HUES6 (cell line): ENCODE data around the gene SNTG2.
A peak's percentile ranks its signal among the peaks of the same experiment; 100 is the strongest.
"Not testable (repeated sequence)": the region's sequence is repeated elsewhere in the genome, so short reads cannot be mapped to it uniquely, and the experiment has no call there.

ENCODE experiments used
- H3K27ac ChIP-seq: 2 replicates; pipeline ENCODE4 v1.7.0; 2013; ENCODE audit warnings: low read depth, mild to moderate bottlenecking, low read length, inconsistent platforms
- H3K27me3 ChIP-seq: 2 replicates; pipeline ENCODE4 v1.6.1; 2013; ENCODE audit warnings: low read length; ENCODE audit not compliant: control insufficient read depth, insufficient read depth
- H3K36me3 ChIP-seq: 2 replicates; pipeline ENCODE4 v1.6.1; 2013; ENCODE audit warnings: low read length; ENCODE audit not compliant: control insufficient read depth, insufficient read depth
- H3K4me1 ChIP-seq: 2 replicates; pipeline ENCODE4 v1.6.1; 2013; ENCODE audit warnings: low read length; ENCODE audit not compliant: control insufficient read depth, insufficient read depth
- H3K4me3 ChIP-seq: 2 replicates; pipeline ENCODE4 v1.5.1; 2013; ENCODE audit warnings: low read depth, low read length
- H3K9ac ChIP-seq: one replicate; pipeline ENCODE4 v1.6.1; 2013; ENCODE audit warnings: mild to moderate bottlenecking, low read length
- H3K9me3 ChIP-seq: 2 replicates; pipeline ENCODE4 v1.6.1; 2013; ENCODE audit warnings: low read depth, low read length; ENCODE audit not compliant: control insufficient read depth, insufficient read depth

Gene SNTG2

GRCh38 chr2:950080-950966 is at the start of gene SNTG2:
SNTG2 (plus strand) TSS chr2:950849; CDS start chr2:950997, 148 bp downstream.
- Histone ChIP-seq H3K4me3 (peak within 1 kb of the TSS; percentile 76), H3K27ac (no peak within 1 kb of the TSS; the same call in 1 of the 2 replicates), H3K27me3 (peaks cover 66% of the 10 kb centered on the region), H3K4me1 (peaks cover 29% of the 10 kb centered on the region), H3K9me3 (no peaks in the 10 kb centered on the region), H3K36me3 (no peaks in the 10 kb centered on the region), H3K9ac (peak within 1 kb of the TSS; percentile 26)

DNA sequence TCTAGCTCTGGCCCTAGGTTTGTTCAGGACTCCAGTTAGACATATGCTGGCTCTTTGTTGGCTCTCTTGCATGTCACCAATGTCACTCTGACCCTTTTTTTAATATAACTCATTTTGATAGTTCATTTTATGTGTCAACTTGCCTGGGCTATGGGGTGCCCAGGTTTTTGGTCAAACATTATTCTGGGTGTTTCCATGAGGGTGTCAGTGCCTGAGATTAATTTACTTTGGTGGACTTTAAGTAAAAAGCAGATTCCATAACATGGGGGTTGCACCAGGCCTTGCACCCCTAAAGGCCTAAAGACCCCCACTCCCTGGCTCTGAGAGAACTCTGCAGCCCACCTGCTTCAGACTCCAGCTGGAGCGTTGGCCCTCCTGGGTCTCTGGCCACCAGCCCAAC is 48.1 kb upstream of the SNTG2 start:
- Histone ChIP-seq H3K27me3 (no peaks in the 10 kb centered on the region; the same call in 1 of the 2 replicates), H3K9me3 (peaks cover 20% of the 10 kb centered on the region), H3K27ac (no peak overlapping the region), H3K4me1 (peaks cover 27% of the 10 kb centered on the region), H3K4me3 (no peak overlapping the region), H3K36me3 (no peaks in the 10 kb centered on the region), H3K9ac (no peak overlapping the region)

GRCh38 chr2:903223-903900 is 47.3 kb upstream of the SNTG2 start:
- Histone ChIP-seq H3K36me3 (no peaks in the 10 kb centered on the region), H3K27me3 (no peaks in the 10 kb centered on the region; the same call in 1 of the 2 replicates), H3K9me3 (peaks cover 13% of the 10 kb centered on the region), H3K9ac (no peak overlapping the region), H3K4me1 (peaks cover 29% of the 10 kb centered on the region), H3K27ac (no peak overlapping the region), H3K4me3 (no peak overlapping the region)

GRCh38 chr2:904246-905024 is 46.2 kb upstream of the SNTG2 start:
- H3K9me3 ChIP-seq = peaks cover 13% of the 10 kb centered on the region
- H3K36me3 ChIP-seq = no peaks in the 10 kb centered on the region
- H3K27me3 ChIP-seq = no peaks in the 10 kb centered on the region; the same call in 1 of the 2 replicates
- no peak overlapping the region for H3K4me3 ChIP-seq
- H3K4me1 ChIP-seq = peaks cover 29% of the 10 kb centered on the region
- H3K9ac ChIP-seq = no peak overlapping the region
- no peak overlapping the region for H3K27ac ChIP-seq

- Histone ChIP-seq H3K36me3 (no peaks in the 10 kb centered on the region), H3K4me3 (no peak overlapping the region), H3K9me3 (peaks cover 5% of the 10 kb centered on the region; the same call in 1 of the 2 replicates), H3K4me1 (peaks cover 29% of the 10 kb centered on the region), H3K27ac (no peak overlapping the region), H3K27me3 (peaks cover 2% of the 10 kb centered on the region; the same call in 1 of the 2 replicates), H3K9ac (no peak overlapping the region)
These were observed 45.4 kb upstream of the SNTG2 start for GRCh38 chr2:905091-905832.

- Histone ChIP-seq H3K27ac (no peak overlapping the region), H3K9ac (no peak overlapping the region), H3K9me3 (peaks cover 5% of the 10 kb centered on the region; the same call in 1 of the 2 replicates), H3K36me3 (no peaks in the 10 kb centered on the region), H3K4me3 (no peak overlapping the region), H3K4me1 (peaks cover 29% of the 10 kb centered on the region), H3K27me3 (peaks cover 6% of the 10 kb centered on the region; the same call in 1 of the 2 replicates)
These were observed 44.9 kb upstream of the SNTG2 start for GRCh38 chr2:905833-906140.

- Histone ChIP-seq H3K9me3 (no peaks in the 10 kb centered on the region), H3K4me3 (no peak overlapping the region), H3K27ac (no peak overlapping the region), H3K36me3 (no peaks in the 10 kb centered on the region), H3K27me3 (peaks cover 8% of the 10 kb centered on the region; the same call in 1 of the 2 replicates), H3K4me1 (peaks cover 29% of the 10 kb centered on the region), H3K9ac (no peak overlapping the region)
These were observed 42.9 kb upstream of the SNTG2 start for GRCh38 chr2:907706-908105.

GRCh38 chr2:908568-908967 is 42.1 kb upstream of the SNTG2 start:
- no peaks in the 10 kb centered on the region for H3K9me3 ChIP-seq
- H3K9ac ChIP-seq = no peak overlapping the region
- no peak overlapping the region for H3K27ac ChIP-seq
- peaks cover 8% of the 10 kb centered on the region; the same call in 1 of the 2 replicates for H3K27me3 ChIP-seq
- no peaks in the 10 kb centered on the region for H3K36me3 ChIP-seq
- peaks cover 23% of the 10 kb centered on the region for H3K4me1 ChIP-seq
- H3K4me3 ChIP-seq = no peak overlapping the region

GRCh38 chr2:909764-910379 is 40.8 kb upstream of the SNTG2 start:
- H3K36me3 ChIP-seq, H3K4me1 ChIP-seq, H3K9ac ChIP-seq, H3K4me3 ChIP-seq, H3K9me3 ChIP-seq, H3K27ac ChIP-seq, H3K27me3 ChIP-seq: not testable (repeated sequence)

GRCh38 chr2:910698-911097 is 40.0 kb upstream of the SNTG2 start:
- H3K9ac ChIP-seq = no peak overlapping the region
- H3K27me3 ChIP-seq = peaks cover 8% of the 10 kb centered on the region; the same call in 1 of the 2 replicates
- peaks cover 7% of the 10 kb centered on the region for H3K4me1 ChIP-seq
- no peaks in the 10 kb centered on the region for H3K36me3 ChIP-seq
- no peak overlapping the region for H3K27ac ChIP-seq
- H3K4me3 ChIP-seq = no peak overlapping the region
- no peaks in the 10 kb centered on the region for H3K9me3 ChIP-seq
